NCI-H2081 treated with DMSO at 0.1 percent for 48 hours (cell line): ENCODE data around the gene MICAL2.

Experiments
- DNase-seq: peaks from one replicate; lab custom pipeline; 2025; lab: John Stamatoyannopoulos, UW

Gene MICAL2

DNA sequence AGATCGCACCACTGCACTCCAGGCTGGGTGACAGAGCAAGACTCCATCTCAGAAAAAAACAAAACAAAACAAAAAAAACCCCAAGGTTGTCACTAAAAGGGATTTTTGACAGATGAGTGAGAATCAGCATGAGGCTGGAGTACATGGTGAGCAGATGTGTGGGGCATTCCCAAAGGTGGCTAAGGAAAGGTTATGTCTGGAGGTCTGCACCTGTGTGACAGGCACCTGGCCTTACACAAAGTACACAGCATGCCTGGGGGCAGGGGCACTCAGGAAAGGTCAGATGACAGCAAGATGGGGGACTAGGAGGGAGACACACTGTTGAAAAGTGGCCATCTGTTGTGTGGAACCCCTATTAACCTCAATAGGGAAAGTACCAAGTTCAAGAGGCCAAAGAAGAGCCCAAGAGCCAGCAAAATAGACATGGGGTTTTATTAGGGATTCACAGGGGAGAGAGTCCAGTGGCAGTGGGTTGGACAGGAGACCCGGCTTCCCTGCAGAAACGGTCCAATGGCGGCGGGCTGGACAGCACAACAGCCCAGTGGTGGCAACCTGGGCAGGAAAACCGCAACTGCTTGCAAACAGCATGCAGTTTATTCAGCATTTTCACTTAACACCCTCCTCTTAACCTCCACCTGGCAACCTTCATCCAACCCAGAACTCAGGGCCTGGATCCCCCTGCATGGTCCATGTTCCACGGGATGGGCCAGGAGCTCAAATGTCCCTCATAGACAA is 101.1 kb downstream of the MICAL2 start:
- DNase-seq = no peak

DNA sequence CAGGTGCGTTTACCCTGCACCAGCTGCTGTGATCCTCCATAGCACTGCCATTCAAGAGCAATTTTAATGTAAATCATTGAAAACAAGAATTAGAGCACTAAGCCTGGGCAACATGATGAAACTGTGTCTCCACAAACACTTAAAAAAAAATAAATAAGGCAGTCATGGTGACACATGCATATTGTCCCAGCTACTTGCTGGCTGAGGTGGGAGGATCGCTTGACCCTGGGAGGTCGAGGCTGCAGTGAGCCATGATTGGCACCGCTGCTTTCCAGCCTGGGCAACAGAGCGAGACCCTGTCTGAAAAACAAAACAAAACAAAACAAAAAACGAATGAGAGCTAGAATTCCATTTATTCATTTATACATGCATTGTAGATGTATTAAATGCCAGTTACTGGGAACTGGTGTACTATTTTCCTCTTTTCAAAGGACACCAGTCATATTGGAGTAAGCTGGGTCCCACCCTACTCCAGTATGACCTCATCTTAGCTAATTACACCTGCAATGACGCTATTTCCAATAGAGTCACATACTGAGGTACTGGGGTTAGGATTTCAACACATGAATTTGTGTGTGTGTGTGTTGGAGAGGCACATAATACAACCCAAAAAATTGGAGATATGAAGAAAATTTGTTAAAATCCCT is 101.9 kb downstream of the MICAL2 start:
- no peak for DNase-seq

DNA sequence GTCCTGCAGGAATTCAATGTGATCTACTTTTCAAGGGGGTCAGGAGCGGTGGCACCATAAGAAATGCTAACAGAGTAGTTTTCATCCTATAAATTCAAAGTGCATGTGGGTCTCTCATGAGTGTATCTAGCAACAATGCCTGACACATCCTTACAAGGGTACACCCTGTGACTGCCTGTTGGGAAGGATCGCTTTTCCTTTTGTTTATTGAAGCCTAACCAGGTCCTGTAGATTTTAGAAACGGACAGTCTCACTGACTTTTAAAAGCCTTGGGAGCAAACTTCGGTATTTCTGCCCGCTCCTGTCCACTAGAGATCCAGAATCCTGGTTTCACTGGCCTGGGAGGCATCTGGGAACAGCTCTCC is 102.4 kb downstream of the MICAL2 start:
- no peak for DNase-seq

DNA sequence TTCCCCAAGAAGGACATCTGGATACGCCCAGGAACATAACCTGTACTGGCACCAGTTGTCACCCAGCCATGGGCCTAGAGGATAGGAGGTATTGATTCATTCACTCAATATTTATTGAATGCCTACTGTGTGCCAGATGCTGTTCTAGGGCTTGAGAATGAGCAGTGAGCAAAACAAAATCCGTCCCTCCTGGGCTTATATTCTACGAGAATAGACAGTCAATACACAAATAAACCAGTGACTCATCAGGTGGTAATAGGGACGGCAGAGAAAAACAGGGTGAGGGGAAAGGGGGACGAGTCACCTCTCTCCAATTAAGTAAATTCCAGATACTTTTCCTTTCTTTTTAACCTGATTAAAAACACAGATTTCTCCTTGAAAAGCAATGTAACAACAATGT is 103.5 kb downstream of the MICAL2 start:
- DNase-seq = no peak

DNA sequence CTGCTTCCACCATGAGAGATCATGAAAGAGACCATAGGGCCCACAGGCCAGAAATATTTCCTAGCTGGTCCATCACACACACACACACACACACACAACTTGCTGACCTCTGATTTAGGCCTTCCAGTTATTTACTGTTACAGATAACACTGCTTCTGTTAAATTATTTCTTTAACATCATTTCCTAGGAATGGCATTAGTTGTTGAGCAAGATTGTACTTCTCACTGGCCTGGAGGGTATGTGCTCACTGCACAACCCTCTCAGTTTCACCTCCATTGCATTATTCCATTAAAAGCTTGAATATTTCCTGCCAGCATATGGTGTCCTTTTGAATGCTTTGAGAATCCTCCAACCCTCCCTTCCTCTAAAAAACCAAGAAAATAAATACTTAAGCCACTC is 104.4 kb downstream of the MICAL2 start:
- DNase-seq = no peak

DNA sequence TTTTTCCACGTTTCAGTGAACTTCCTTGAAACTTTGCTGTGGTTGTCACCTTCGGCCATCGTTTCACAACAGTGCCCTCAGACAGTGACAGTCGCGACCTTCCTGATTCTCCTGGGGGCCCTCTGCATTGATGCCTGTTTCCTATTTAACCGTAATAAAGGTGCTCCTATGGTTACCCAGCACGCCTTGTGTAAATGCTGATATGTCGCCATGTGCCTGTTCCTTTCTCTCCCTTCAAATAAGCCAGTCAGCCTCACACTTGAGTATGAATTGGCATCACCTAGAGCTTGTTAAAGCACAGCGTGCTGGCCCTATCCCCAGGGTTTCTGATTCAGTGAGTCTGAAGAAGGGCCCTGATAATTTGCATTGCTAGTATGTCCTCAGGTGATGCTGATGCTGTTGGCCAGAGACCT is 104.8 kb downstream of the MICAL2 start:
- DNase-seq = no peak

DNA sequence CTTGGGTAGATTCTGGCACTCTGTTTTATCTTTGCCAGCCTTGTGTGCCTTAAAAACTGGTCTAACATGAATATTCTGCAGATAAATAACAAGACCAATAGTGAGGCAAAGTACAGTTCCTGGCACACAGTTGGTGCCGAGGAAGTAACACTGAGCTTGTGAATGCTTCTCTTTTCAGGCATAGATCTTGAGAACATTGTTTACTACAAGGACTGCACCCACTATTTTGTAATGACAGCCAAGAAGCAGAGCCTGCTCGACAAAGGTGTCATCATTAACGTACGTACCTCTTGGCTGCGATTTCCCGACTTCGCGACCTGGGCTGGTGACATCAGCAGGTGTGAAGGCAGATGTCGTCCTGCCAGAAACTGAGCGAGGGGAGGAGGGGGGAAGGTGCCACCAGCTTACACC is 105.7 kb downstream of the MICAL2 start:
- no peak for DNase-seq

DNA sequence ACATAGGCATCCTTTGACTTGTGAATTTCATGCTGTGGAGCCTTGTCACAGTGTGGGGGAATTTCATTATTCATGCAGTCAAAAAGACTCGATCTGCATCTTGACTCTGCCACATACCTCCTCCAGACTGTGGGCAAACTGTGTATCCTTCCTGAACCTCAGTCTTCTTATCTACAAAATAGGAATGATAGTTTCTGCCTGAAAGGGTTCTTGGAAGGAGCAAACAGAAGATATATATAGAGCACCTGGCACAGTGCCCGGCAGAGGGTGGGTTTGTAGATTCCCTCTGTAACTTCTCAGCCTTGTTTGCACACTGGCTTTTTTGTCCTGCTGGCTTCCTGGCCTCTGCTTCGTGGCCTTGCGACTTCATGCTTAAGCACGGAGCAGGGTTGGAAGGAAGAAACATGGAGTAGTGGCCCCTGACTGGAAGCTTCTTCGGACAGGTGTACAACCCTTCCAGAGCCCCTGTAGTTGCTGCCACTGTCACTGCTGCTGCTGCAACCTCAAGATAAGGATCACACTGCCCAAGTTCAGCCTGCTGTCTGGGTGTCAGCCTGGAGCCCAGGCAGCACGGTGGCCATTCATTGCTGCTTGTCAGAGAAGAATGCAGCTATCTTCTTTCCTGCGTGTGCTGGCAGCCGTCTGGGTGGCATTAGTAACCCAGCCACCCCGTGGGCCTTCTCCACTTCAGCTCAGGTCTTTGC is 106.4 kb downstream of the MICAL2 start:
- DNase-seq = no peak

DNA sequence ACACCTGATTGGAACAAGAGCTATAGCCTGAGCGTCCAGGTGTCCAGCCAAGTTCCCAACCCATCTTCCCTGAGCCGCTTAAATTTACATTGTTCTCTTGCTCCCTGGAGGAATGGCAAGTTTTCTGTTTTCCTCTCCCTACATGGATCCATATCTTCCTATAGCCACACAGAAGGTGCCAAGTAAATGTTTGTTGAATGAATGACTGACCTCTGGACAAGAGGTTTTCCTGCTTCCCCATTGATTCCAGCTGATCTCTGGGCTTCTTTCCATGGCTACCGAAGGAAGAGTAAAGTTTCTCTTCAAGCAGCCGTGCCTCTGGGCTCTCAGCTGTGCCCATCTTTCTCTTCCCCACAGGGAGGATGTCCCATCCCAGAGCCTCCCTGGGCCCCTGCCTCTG is 107.5 kb downstream of the MICAL2 start:
- DNase-seq = no peak

DNA sequence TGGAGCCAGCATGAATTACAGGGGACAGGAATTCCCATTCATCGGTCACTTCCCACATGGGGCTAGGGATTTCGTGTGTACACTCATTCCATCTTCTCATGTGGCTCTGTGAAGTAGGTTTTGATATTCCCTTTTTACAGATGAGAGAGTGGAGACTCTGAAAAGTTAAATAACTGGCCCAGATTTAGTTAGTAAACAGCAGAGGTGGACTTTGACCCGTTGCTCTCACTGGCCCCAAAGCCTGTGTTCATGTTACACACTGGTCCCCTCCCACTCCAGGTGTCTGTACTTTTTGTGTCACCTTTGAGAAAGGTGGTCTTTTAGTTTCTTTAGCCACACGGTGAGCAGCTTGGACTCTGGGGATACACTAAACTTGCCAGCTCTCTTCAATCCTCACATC is 108.5 kb downstream of the MICAL2 start:
- no peak for DNase-seq

DNA sequence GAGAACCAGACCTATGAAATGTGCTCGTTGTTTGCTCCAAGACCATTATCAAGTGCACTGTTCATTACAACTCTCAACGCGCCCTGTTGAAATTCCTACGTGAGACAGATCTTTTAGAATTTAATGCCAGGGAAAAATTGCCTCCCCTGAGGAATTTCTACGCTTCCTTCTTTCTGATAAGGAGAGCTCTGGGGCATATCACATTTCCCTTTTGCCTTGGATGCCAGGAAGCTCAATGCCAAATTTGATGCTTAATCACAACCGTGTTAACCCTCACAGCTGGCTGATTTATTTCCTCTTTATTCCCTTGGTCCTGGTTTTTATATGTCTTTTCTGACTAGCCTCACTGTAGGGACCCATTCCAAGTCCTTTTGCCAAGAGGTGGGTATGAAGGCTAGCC is 109.4 kb downstream of the MICAL2 start:
- DNase-seq = no peak

DNA sequence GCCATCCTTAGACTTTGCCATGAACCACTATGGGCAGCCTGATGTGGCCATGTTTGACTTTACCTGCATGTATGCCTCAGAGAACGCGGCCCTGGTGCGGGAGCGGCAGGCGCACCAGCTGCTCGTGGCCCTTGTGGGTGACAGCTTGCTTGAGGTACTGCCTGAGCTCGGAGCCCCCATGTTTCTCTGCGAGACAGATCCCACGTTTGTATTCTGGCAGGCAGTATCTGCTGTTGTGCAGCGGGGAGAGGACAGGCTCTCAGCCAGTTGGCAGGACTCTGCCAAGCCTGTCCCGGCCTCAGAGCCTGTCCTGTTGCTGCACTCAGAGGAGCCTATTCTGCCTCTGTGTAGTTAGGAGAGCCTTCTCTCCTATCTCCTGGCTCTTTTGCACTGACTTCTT is 109.9 kb downstream of the MICAL2 start:
- DNase-seq = no peak

DNA sequence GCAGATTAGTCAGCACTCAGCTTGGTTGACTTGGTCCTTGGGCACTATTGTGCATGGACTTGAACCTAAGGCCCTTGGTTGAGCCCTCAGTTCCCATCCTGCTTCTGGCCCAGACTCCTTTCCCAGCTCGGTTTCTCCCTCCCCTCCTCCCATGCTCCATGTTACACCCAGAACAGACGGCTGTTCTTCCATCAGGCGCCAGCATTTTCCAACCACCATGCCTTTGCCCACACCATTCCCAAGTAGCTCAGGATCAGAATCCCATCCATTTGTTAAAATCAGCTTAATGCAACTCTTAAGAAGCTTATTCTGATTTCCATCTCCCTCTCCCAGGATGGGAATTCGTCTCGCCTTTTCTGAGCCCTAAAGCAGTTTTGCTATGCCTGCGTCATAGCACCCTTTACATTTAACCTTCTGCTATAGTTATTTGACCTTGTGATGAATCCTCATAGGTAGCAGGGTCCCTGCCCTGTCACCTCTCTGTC is 110.7 kb downstream of the MICAL2 start:
- DNase-seq = no peak

DNA sequence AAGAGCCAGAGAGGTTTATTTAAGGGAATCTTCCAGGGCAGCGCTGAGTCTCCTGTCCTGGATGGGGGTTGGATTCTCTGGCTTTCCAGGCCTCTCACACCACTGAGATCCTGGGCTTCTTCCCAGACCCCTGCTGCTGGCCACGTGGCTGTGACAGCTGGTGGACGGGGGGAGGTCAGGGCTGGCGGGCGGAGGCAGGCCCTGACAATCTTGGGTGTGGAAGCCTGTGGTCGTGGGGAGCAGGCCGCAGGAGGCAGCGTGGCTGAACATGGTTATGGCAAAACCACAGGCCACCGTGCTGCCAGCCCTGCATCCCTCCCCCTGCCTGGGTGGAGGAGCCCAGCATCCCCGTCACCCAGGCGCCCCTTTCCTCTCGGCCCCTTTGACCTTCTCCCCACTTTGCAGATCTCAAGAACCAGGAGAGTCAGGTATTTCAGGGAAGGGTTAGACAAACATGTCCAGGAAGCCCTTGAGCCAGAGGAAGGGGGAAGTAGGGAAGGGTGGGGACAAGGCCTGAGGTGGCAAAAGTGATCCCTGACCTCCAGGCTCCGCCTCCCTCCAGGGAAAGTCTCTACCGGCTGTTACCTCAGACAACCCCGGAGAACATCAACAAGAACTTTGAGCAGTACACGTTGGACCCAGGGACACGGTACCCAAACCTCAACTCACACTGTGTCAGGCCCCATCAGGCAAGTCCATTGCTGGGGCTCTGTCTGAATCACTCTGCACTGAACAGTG is 111.8 kb downstream of the MICAL2 start:
- DNase-seq = no peak

DNA sequence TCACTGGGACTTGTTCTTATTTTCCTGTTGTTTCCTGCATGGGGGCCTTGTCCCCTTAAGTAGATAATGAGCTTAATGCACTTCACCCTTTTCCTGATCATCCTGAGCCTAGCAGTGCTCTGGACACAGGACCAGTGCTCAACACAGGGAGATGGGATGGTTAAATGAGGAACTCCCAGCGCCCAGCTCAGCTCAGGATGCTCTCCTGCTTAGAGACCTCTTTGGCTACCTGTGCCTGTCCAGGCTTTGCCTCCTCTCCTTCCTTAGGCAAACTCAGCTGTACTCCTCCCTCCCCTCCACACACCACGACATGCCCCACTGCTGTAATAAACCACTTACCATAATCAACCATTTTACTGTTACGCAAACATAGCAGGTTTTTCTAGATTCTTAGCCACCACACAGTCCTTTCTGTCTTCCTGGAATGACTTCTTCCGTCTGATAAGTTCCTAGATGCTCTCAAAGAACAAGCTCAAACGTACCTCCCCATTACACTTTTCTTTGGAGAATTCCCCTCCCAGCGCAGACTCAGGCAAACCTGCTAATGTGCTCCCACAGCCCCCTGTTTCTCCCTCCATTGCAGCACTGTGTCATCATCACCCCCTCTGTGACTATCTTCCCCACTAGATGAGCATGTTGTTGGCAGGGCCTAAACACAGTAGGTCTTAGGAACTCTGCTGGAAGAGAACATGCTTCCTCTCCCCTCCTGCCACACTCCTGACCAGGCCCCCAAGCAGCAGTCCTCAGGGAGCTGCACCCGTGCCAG is 113.6 kb downstream of the MICAL2 start:
- DNase-seq = no peak

DNA sequence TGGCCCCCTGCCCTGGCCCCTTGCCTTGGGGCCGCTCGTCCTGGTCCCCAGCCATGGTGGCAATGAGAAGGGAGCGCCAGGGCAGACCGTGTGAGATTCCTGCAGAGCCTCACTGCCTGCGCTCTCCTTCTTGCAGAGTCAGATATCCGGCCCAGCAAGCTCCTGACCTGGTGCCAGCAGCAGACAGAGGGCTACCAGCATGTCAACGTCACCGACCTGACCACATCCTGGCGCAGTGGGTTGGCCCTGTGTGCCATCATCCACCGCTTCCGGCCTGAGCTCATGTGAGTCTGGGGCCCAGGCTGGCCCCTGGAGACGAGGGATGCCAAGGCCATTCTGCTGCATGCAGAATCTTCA is 114.1 kb downstream of the MICAL2 start:
- no peak for DNase-seq

DNA sequence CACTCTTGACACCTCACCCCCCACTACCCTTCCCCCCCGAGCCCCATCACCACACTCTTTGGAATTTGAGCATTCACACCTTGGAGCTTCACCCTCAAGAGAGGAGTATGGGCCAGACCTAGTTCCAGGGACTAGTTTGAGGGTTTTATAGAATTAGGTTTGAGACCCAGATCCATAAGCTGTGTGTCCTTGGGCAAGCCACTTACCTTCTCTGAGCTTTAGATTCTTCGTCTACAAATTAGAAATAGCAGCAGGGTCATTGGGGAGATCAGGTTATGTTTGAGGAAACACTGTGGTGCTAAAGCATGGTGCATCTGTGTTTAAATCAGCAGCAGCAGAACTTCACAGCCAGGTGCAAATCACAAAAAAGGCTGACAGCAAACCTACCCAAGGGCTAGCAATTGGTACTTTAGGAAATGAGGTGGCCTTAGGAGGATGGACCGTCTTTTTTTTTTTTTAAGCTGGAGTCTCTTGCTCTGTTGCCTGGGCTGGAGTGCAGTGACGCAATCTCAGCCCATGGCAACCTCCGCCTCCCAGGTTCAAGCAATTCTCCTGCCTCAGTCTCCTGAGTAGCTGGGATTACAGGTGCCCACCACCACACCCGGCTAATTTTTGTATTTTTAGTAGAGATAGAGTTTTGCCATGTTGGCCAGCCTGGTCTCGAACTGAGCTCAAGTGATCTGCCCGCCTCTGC is 114.8 kb downstream of the MICAL2 start:
- DNase-seq = no peak

DNA sequence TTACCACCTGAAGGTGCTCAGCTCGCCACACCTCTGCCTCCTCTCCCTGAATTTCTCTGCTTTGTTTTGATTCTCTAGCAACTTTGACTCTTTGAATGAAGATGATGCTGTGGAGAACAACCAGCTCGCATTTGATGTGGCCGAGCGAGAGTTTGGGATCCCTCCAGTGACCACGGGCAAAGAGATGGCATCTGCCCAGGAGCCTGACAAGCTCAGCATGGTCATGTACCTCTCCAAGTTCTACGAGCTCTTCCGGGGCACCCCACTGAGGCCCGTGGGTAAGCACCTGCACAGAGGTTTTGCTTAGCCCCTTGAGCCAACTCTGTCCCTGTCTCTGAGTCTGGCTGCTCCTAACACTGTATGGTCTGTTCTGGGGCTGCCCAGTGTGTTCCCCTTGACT is 115.7 kb downstream of the MICAL2 start:
- no peak for DNase-seq

DNA sequence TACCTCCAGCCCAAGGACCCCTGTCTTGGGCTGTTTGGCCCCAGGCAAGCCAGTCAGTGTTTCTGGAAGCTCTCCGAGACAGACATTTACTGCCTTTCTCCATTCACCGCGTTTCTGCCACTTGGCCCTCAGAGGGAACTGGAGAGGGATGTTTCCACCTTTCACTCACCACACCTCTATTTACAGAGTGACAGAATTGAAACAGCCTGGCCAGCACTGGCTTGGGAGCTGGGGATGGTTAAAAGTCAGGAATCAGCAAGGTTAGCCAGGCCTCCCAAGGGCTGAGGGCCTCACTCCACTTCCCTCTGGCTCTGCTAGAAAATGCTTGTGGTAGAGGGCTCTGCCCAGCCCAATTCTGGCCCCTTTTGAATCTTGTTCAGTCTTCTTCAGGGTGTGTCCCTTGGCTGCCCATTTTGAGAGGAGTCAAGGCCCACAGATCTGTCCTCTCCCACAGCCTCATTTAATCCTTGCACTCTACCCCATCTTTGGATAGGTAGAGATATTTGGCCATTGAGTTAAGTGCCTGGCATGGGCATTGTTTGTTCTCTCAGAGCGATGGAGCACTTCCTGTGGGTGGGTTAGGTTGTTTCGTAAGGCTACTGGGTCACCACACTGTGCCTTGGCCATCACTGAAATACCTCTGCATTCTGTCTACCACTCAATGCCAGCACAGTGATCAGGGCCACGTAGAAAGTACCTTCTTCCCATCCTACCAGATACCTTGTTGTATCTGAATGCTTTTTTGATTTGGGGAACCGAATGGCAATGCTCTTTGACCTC is 119.2 kb downstream of the MICAL2 start:
- no peak for DNase-seq

DNA sequence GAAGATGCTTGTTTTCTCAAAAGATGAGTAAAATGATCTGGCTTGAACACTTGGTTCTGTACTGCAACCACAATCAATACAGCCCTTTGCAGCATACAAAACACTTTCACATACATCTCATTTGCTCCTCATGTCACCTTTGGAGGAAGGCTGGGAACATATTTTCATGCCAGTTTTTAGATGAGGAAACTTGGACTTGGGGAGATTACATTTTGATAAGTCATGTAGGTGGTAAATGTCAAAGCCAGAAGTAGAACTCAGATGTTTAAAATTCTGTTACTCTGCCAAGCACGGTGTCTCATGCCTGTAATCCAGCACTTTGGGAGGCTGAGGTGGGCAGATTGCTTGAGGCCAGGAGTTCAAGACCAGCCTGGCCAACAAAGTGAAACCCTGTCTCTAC is 121.8 kb downstream of the MICAL2 start:
- DNase-seq = no peak
